LNCaP clone FGC (cell line): ENCODE data around the gene CCSER1.

ENCODE experiments used
- DNase-seq: peaks from one replicate; pipeline ENCODE4 v3.0.0-alpha.2; 2011; ENCODE audit warnings: low read depth
- H3K4me3 ChIP-seq: 2 replicates; pipeline ENCODE4 v1.5.1; 2011; ENCODE audit warnings: mild to moderate bottlenecking, low read depth, low read length, control low read depth
- CTCF ChIP-seq: IDR thresholded peaks from 2 replicates; pipeline ENCODE4 v1.5.1; 2012; ENCODE audit warnings: mild to moderate bottlenecking; ENCODE audit not compliant: control insufficient read depth, insufficient read depth; ENCODE audit errors: extremely low read depth

CCSER1 gene

GRCh38 chr4:90624781-90625180, 497.6 kb downstream of the CCSER1 start:
- H3K4me3 ChIP-seq: no peak overlapping the region
- no peak for DNase-seq
- TF ChIP-seq CTCF: no peak

GRCh38 chr4:90641861-90642599, 514.8 kb downstream of the CCSER1 start:
- no peak for TF ChIP-seq CTCF
- H3K4me3 ChIP-seq: no peak overlapping the region
- DNase-seq: no peak

- TF ChIP-seq CTCF: no peak
- DNase-seq: no peak
- no peak overlapping the region for H3K4me3 ChIP-seq
These were observed 516.0 kb downstream of the CCSER1 start for GRCh38 chr4:90643156-90643555.

DNA sequence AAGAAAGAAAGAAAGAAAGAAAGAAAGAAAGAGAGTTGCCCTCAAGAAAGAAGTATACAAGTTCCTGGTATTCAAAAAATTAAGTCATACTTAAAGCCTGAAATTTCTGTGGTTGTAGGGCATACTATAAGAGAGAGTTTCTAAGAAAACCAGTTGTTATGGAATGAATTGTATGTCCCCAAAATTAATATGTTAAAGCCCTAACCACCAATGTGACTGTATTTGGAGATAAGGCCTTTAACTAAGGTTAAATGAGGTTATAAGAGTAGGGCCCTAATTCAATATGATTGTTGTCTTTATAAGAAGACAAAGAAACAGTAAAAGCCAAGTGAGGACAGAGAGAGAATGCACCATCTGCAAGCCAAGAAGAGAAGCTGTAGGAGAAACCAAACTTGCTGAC, 521.1 kb downstream of the CCSER1 start:
- DNase-seq: no peak
- TF ChIP-seq CTCF: no peak
- H3K4me3 ChIP-seq: no peak overlapping the region

DNA sequence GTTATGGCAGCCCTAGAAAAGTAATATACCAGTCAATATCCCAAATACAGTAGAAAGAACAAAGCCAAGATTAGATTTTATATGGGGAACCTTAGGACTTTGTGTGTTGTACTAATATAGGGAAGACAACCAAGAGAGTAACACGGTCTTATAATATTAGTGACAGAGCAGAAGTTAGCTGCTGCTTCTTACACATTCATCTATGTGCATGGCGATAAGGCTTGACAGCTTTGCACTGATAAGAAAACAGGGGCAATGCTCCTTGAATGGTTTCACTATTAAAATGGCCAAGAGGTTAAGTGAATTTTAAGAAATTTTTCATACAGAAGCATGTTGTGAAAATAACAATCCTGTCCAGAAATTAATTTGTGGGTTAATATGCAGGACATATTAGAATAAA, 521.6 kb downstream of the CCSER1 start:
- no peak for DNase-seq
- no peak for TF ChIP-seq CTCF
- no peak overlapping the region for H3K4me3 ChIP-seq

- peak; percentile 77 for DNase-seq
- no peak for TF ChIP-seq CTCF
- H3K4me3 ChIP-seq: no peak overlapping the region
These were observed 533.5 kb downstream of the CCSER1 start for GRCh38 chr4:90660672-90661071.

GRCh38 chr4:90670183-90670582, 543.0 kb downstream of the CCSER1 start:
- no peak overlapping the region for H3K4me3 ChIP-seq
- TF ChIP-seq CTCF: no peak
- DNase-seq: no peak
